ENCODE measurements around the gene SUSD6. TPM values are rescaled to one million over a fixed set of nuclear protein-coding genes. Genes with fewer than 3 reads are reported as not detected.

The SUSD6 gene, protein sequence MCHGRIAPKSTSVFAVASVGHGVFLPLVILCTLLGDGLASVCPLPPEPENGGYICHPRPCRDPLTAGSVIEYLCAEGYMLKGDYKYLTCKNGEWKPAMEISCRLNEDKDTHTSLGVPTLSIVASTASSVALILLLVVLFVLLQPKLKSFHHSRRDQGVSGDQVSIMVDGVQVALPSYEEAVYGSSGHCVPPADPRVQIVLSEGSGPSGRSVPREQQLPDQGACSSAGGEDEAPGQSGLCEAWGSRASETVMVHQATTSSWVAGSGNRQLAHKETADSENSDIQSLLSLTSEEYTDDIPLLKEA
- 10 to 100 TPM in 3 of 4 donors, 1 to 10 TPM in 1; 8.8 to 35.1 (median 17.6) TPM for total RNA-seq

DNA sequence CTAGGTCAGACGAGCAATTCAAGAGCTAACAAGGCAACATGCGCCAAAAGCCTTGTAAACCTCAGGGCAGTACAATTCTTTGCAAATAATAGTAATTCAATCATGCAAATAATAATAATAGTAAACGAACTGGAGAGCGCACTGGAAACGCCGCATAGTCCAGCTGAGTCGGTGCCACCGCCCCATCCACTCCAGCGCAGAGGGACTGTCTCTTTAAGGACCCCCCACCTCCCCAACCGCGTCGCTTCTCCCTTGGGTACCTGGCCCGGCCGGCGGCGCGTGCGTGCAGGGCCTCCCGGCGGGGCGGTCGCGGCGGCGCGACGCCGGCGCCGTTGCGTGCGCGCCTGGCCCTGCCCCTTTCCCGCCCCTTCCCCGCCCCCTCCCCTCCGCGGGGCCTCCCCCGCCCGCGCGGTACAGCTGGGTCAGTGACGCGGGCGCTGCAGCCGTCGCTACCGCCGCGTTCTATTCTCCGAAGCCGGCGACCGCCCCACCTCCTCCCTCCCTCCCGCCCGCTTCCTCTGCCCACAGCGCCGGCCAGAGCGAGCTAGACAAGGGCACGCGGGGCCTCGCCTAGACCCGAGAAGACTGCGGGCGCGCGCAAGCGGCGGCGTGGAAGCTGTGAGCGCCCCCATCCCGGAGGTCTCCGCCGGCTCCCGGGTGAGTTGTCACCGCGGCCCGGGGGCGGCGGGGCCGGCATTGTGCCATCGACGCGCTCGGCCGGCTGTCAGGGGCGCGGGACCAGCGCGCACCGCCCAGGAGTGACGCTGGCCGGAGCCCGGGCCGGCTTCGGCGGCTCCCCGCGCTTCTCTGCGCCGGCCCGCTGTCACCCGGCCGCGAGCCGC, at the start of gene SUSD6:
TSS of gene SUSD6 (plus strand) at position 425 of the 842 bp plus-strand sequence. CDS start 46,997 bp downstream, outside the sequence.
- TF ChIP-seq POLR2A (IDR thresholded peaks at IDR 0.05), result peak; percentile 50 to 63
- TF ChIP-seq, protein P1, sequence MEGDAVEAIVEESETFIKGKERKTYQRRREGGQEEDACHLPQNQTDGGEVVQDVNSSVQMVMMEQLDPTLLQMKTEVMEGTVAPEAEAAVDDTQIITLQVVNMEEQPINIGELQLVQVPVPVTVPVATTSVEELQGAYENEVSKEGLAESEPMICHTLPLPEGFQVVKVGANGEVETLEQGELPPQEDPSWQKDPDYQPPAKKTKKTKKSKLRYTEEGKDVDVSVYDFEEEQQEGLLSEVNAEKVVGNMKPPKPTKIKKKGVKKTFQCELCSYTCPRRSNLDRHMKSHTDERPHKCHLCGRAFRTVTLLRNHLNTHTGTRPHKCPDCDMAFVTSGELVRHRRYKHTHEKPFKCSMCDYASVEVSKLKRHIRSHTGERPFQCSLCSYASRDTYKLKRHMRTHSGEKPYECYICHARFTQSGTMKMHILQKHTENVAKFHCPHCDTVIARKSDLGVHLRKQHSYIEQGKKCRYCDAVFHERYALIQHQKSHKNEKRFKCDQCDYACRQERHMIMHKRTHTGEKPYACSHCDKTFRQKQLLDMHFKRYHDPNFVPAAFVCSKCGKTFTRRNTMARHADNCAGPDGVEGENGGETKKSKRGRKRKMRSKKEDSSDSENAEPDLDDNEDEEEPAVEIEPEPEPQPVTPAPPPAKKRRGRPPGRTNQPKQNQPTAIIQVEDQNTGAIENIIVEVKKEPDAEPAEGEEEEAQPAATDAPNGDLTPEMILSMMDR (IDR thresholded peaks at IDR 0.05), result no peak
- DNase-seq, result peak; percentile 90
- Histone ChIP-seq H3K36me3 (no peaks in the 10 kb centered on the region), H3K4me1 (peaks cover 5 to 9% of the 10 kb centered on the region in 2 donors), H3K9me3 (no peaks in the 10 kb centered on the region), H3K27ac (peak within 1 kb of the TSS; percentile 96 to 99), H3K4me3 (peak within 1 kb of the TSS; percentile 73 to 97), H3K27me3 (no peaks in the 10 kb centered on the region)
- intact Hi-C loops (cut with DNase I; ENCODE audit: low total_unique reads), result no loop called here

DNA sequence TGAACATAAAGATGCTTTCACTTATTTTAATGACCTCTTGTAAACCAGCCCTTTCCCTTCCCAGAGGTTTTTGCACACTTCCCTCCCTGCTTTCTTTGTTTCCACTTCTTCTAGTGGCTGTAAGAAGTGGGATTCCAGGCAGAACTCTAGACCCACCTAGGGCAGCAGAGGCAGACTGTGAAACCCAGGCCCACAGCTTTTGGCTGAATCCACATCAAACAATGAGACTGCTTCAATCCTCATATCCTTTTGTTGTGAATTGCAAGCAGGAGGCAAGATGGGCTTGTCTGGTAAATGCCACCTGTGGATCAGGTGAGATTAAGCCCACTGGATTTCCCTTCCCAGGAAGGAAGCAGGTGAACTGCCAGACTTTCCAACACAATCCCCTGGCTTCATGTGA, 49.5 kb upstream of the SUSD6 start:
- Histone ChIP-seq H3K9me3 (no peaks in the 10 kb centered on the region), H3K4me3 (no peak overlapping the region), H3K36me3 (no peaks in the 10 kb centered on the region), H3K4me1 (no peaks in the 10 kb centered on the region), H3K27me3 (no peaks in the 10 kb centered on the region), H3K27ac (no peak overlapping the region)
- intact Hi-C loops (cut with DNase I; ENCODE audit: low total_unique reads), result no loop called here
- TF ChIP-seq, protein P1 (IDR thresholded peaks at IDR 0.05), result no peak
- TF ChIP-seq POLR2A (IDR thresholded peaks at IDR 0.05), result no peak
- no peak for DNase-seq

DNA sequence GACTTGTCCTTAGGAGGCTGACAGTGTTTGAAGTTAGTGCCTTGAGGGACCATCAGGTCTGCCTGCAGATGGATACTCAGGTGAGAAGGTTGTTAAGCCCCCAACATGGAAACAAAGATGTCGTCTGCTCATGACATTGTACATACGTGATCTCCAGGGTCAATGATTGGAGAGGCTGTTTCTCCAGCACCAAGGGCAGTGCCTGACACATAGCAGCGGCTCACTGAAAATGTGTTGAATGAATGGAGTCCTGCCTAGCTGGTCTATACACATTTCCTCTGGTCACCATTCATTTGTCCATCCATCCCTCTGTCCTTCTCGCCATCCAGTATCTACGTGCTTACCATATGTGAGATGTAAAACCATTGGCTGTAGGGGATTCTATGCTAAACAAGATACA, 43.8 kb upstream of the SUSD6 start:
- Histone ChIP-seq H3K27me3 (peaks cover 24 to 25% of the 10 kb centered on the region in 2 donors), H3K4me3 (no peak overlapping the region), H3K9me3 (no peaks in the 10 kb centered on the region), H3K4me1 (peaks cover 0 to 11% of the 10 kb centered on the region in 2 donors), H3K36me3 (no peaks in the 10 kb centered on the region), H3K27ac (no peak overlapping the region)
- intact Hi-C loops (cut with DNase I; ENCODE audit: low total_unique reads), result no loop called here
- DNase-seq, result no peak
- TF ChIP-seq, protein P1 (IDR thresholded peaks at IDR 0.05), result no peak

DNA sequence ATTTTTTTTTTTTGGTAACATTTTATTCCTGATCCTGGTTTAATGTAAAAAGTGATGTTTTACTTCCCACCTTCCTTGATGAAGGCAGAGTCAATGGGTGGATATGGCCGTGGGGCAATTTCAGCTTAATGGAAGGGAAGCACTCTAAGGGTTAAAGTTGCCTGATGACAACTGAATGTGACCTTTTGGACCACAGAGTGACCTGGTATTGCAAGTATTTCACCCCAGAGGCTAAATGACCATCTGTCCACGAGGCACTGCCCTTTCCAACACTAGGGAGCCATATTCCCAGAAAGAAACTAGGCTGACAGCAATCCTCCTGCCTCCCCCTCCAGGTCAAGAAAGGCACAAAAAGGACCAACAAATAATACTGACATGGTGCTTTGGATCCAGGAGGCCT, 41.5 kb upstream of the SUSD6 start:
- Histone ChIP-seq H3K4me3 (no peak overlapping the region), H3K4me1 (peaks cover 0 to 18% of the 10 kb centered on the region in 2 donors), H3K36me3 (no peaks in the 10 kb centered on the region), H3K9me3 (no peaks in the 10 kb centered on the region), H3K27ac (no peak overlapping the region), H3K27me3 (peaks cover 24 to 25% of the 10 kb centered on the region in 2 donors)
- intact Hi-C loops (cut with DNase I; ENCODE audit: low total_unique reads), result no loop called here
- DNase-seq, result no peak
- TF ChIP-seq, protein P1 (IDR thresholded peaks at IDR 0.05), result no peak
- no peak for TF ChIP-seq POLR2A (IDR thresholded peaks at IDR 0.05)

DNA sequence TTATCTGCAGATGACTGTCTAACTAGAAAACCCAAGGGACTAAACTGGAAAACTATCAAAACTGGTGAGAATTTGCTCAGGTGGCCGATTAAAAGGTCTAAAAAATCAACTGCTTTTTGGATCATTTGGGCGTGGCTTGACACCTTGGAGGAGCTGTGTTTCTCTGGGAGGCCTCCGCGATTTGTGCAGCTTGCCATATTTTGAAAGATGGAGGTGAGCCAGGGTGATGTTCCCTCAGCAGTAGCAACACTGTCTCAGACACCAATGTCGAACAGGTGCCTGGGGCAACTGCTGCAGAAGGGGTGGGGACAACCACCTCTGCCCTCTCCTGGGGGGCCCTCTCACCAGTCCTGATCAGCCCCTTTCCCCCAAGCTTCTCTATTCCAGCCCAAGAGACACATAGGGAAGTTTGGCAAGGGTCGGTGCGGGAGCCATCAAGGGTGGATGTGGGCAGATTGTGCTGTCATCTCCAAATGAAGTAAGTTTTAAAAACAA, 40.5 kb upstream of the SUSD6 start:
- Histone ChIP-seq H3K4me1 (peaks cover 0 to 18% of the 10 kb centered on the region in 2 donors), H3K36me3 (no peaks in the 10 kb centered on the region), H3K27me3 (peaks cover 24 to 25% of the 10 kb centered on the region in 2 donors), H3K27ac (no peak overlapping the region), H3K9me3 (no peaks in the 10 kb centered on the region), H3K4me3 (no peak overlapping the region)
- TF ChIP-seq, protein P1 (IDR thresholded peaks at IDR 0.05), result no peak
- TF ChIP-seq POLR2A (IDR thresholded peaks at IDR 0.05), result no peak
- intact Hi-C loops (cut with DNase I; ENCODE audit: low total_unique reads), result no loop called here
- DNase-seq, result no peak
